ENCODE results near the gene ST6GAL1. TPM values are rescaled to one million over a fixed set of nuclear protein-coding genes. Genes with fewer than 3 reads are reported as not detected.

Gene ST6GAL1
- polyA plus RNA-seq, 3 donors, result 19.0 to 24.4 (median 20.5) TPM

- H2AFZ ChIP-seq (ENCODE audit: insufficient read depth, low read depth, low read length, poor library complexity, severe bottlenecking), result no peak overlapping the region
- 97% methylated on average over 3 of the region's 4 CpGs for WGBS (ENCODE audit: insufficient coverage)
- no peak overlapping the region for H3K27ac ChIP-seq (ENCODE audit: low read depth in 1 of 2, low read length in 2 of 2)
- peaks cover 42% of the 10 kb centered on the region for H3K79me2 ChIP-seq (ENCODE audit: insufficient read depth, low read length)
- peaks cover 22 to 35% of the 10 kb centered on the region in 2 donors for H3K36me3 ChIP-seq (replicated peaks in 1 of 2; ENCODE audit: control insufficient read depth in 1 of 2, insufficient read depth in 2 of 2, low read length in 2 of 2)
- intact Hi-C loops (cut with micrococcal nuclease), result no loop called here
- peaks cover 47% of the 10 kb centered on the region for H4K20me1 ChIP-seq (ENCODE audit: insufficient read depth, low read length)
- H3K27me3 Mint-ChIP-seq (ENCODE audit: low read depth in 3 of 3), result peaks cover 0 to 1% (median 0%) of the 10 kb centered on the region in 3 donors
- no peaks in the 10 kb centered on the region for H3K9me3 ChIP-seq (replicated peaks in 1 of 2; ENCODE audit: control insufficient read depth in 1 of 2, insufficient read depth in 1 of 2, low read length in 2 of 2)
- peaks cover 50 to 53% of the 10 kb centered on the region in 2 donors for H3K36me3 Mint-ChIP-seq
- H3K9me3 Mint-ChIP-seq, result no peaks in the 10 kb centered on the region
- H3K27ac Mint-ChIP-seq, result peak overlapping the region in 1 of 7 donors; percentile 50
- no peak overlapping the region for H3K4me2 ChIP-seq (replicated peaks; ENCODE audit: extremely low read depth, low read length, poor library complexity, severe bottlenecking)
- H3K27me3 ChIP-seq (ENCODE audit: control insufficient read depth in 2 of 2, insufficient read depth in 2 of 2, low read length in 2 of 2), result no peaks in the 10 kb centered on the region
- peaks cover 7% of the 10 kb centered on the region for H3K4me1 Mint-ChIP-seq
- H3K4me3 Mint-ChIP-seq, result no peak overlapping the region
- no peak overlapping the region for H3K4me3 ChIP-seq (replicated peaks in 1 of 3; ENCODE audit: low read depth in 2 of 3, low read length in 3 of 3)
- H3K9ac ChIP-seq (ENCODE audit: insufficient read depth, low read length, poor library complexity, severe bottlenecking), result no peak overlapping the region
- H3K4me1 ChIP-seq (ENCODE audit: control insufficient read depth in 1 of 2, insufficient read depth in 2 of 2, low read length in 2 of 2), result no peaks in the 10 kb centered on the region
- no peak for TF ChIP-seq CTCF (IDR thresholded peaks at IDR 0.05)
- DNase-seq, result no peak
Measured at GRCh38 chr3:186942168-186942567, 11.8 kb downstream of the ST6GAL1 start.

- no peak for TF ChIP-seq CTCF (IDR thresholded peaks at IDR 0.05)
- Mint-ChIP-seq H3K27ac (no peak overlapping the region), H3K9me3 (no peaks in the 10 kb centered on the region), H3K4me3 (no peak overlapping the region), H3K36me3 (peaks cover 60 to 64% of the 10 kb centered on the region in 2 donors), H3K4me1 (peaks cover 4% of the 10 kb centered on the region), H3K27me3 (ENCODE audit: low read depth in 3 of 3) (peaks cover 0 to 1% (median 0%) of the 10 kb centered on the region in 3 donors)
- peaks cover 29 to 52% of the 10 kb centered on the region in 2 donors for H3K36me3 ChIP-seq (replicated peaks in 1 of 2; ENCODE audit: control insufficient read depth in 1 of 2, insufficient read depth in 2 of 2, low read length in 2 of 2)
- H3K9me3 ChIP-seq (replicated peaks in 1 of 2; ENCODE audit: control insufficient read depth in 1 of 2, insufficient read depth in 1 of 2, low read length in 2 of 2), result no peaks in the 10 kb centered on the region
- H3K79me2 ChIP-seq (ENCODE audit: insufficient read depth, low read length), result peaks cover 26% of the 10 kb centered on the region
- no peak overlapping the region for H3K9ac ChIP-seq (ENCODE audit: insufficient read depth, low read length, poor library complexity, severe bottlenecking)
- no peak for DNase-seq
- H3K4me1 ChIP-seq (ENCODE audit: control insufficient read depth in 1 of 2, insufficient read depth in 2 of 2, low read length in 2 of 2), result no peaks in the 10 kb centered on the region
- H2AFZ ChIP-seq (ENCODE audit: insufficient read depth, low read depth, low read length, poor library complexity, severe bottlenecking), result no peak overlapping the region
- 92% methylated on average over 2 of the region's 8 CpGs for WGBS (ENCODE audit: insufficient coverage)
- intact Hi-C loops (cut with micrococcal nuclease), result no loop called here
- no peak overlapping the region for H3K27ac ChIP-seq (ENCODE audit: low read depth in 1 of 2, low read length in 2 of 2)
- no peaks in the 10 kb centered on the region for H3K27me3 ChIP-seq (ENCODE audit: control insufficient read depth in 2 of 2, insufficient read depth in 2 of 2, low read length in 2 of 2)
- H4K20me1 ChIP-seq (ENCODE audit: insufficient read depth, low read length), result peaks cover 26% of the 10 kb centered on the region
- no peak overlapping the region for H3K4me3 ChIP-seq (replicated peaks in 1 of 3; ENCODE audit: low read depth in 2 of 3, low read length in 3 of 3)
- no peak overlapping the region for H3K4me2 ChIP-seq (replicated peaks; ENCODE audit: extremely low read depth, low read length, poor library complexity, severe bottlenecking)
Measured at GRCh38 chr3:186945255-186945823, 15.0 kb downstream of the ST6GAL1 start.
